Epithelial cell of esophagus (primary cell): Measurements from ENCODE around the gene DTD2.

Source experiments
- DNase-seq: peaks from one replicate; pipeline ENCODE4 v3.0.0; 2010; ENCODE audit warnings: low read depth
- H3K4me3 ChIP-seq: 2 replicates; pipeline ENCODE4 v1.5.1; 2011; ENCODE audit warnings: mild to moderate bottlenecking, low read length, control low read depth
- TF ChIP-seq, protein P1 (sequence below): IDR thresholded peaks from 2 replicates; pipeline ENCODE4 v1.5.1; 2011; ENCODE audit warnings: low read depth, mild to moderate bottlenecking, low read length, control low read depth, inconsistent platforms; ENCODE audit not compliant: insufficient read depth; ENCODE audit errors: missing control alignments

Gene DTD2

DNA sequence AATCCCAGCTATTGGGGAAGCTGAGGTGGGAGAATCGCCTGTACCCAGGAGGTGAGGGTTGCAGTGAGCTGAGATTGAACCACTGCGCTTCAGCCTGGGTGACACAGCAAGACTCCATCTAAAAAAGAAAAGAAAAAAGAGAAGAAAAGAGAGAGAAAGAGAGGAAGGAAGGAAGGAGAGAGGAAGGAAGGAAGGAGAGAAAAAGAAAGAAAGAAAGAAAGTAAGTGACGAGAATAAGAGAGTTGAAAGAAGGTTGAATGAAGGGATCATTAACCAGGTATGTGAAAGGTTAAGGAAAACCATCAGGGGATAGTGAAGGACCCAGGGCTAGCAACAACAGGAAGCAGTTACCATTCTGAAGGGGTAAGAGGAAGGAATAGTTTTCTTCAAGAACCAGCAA, 4.2 kb upstream of the DTD2 start:
- TF ChIP-seq, protein P1, sequence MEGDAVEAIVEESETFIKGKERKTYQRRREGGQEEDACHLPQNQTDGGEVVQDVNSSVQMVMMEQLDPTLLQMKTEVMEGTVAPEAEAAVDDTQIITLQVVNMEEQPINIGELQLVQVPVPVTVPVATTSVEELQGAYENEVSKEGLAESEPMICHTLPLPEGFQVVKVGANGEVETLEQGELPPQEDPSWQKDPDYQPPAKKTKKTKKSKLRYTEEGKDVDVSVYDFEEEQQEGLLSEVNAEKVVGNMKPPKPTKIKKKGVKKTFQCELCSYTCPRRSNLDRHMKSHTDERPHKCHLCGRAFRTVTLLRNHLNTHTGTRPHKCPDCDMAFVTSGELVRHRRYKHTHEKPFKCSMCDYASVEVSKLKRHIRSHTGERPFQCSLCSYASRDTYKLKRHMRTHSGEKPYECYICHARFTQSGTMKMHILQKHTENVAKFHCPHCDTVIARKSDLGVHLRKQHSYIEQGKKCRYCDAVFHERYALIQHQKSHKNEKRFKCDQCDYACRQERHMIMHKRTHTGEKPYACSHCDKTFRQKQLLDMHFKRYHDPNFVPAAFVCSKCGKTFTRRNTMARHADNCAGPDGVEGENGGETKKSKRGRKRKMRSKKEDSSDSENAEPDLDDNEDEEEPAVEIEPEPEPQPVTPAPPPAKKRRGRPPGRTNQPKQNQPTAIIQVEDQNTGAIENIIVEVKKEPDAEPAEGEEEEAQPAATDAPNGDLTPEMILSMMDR, result no peak
- no peak for DNase-seq
- no peak overlapping the region for H3K4me3 ChIP-seq

DNA sequence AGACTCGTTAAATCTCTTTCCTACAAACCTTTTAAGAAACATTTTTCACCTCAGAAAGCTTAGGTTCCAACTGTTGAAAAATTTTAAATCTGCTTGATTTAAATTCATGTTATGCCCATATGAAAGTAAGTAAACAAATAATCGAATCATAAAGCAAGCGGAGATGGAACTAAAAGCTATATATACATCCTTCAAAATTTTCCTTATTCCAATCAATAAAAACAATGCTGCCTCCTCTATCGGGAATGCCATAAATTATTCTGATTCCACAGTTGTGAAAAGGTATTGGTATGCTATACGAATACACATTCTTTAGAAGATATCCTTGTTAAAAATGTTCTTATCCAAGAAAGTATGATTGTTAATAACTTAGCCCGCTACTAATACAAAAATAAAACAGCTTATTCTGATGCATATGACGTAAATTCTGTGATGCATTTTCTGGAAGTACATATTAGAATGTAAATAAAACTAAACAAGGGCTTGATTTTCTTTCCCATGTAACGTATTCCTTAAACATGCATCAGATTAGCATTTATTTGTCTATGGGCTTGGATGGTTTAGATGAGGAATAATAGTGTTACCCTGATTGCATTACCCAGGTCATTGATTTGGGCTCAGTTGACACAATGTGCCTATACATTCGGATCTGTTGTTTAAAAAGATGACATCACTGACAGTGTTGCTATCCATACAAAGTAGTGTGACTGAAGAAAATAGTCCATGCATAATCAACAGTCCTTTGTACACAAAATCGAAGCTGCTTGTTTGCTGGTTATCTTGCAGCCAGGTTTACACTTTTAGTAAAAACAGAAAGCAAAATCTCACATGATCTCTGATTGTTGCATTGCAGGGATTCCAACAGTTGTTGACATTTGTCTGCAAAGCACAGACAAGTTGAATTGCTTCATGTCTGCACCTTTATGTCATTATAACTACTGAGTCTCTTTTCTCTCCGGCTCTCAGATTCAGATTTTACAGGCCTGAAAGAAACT, 656 bp upstream of the DTD2 start:
- peak; percentile 13 for DNase-seq
- TF ChIP-seq, protein P1, result no peak
- H3K4me3 ChIP-seq, result peak overlapping the region; percentile 87

DNA sequence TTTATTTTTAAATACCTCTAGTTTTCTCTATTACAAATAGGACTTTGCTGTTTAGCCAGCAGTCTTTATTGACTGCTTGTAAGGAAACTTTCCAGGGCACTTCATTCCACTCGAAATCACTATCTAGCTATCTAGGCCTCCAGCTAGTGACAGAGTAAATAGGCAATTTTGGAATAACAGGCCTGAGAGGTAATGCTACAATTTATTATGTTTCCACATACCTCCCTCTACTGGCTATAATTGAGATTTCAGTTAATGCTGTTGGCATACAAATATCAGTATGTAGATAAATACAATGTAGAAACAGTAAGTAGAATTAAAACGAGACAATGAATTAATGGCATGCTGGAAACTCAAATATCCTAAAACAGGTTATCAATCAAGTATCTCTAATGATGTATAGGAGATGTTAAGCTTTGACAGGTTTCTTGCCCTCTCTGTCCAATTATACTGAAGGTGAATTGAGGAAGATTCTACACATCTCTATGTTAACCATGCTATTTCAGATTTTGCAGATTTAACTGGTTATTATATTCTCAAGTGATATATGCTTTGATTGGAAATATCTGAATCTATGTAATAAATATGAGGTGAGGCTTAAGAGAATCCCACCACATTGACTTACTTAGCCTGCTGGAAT, 7.2 kb downstream of the DTD2 start:
- peak; percentile 50 for DNase-seq
- H3K4me3 ChIP-seq, result no peak overlapping the region

DNA sequence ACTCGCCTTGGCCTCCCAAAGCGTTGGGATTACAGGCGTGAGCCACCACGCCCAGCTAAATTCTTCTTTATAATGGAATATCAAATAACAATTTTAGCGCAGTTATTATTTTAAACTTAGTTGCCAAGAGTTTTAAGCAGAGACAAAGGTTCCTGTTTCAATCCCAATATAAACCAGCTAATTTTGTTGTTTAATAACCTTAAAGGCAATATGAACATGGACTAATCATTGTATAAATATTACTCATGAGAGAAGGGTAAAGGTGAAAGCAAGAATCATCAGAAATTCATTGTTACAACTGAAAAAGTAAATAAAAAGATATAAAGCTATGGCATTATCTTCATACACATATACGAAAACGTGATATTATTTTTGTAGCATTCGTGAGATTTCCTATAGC, 8.2 kb downstream of the DTD2 start:
- no peak overlapping the region for H3K4me3 ChIP-seq
- TF ChIP-seq, protein P1, result no peak
- DNase-seq, result no peak

More for the DNA sequence above, 7.2 kb downstream of the DTD2 start:
- TF ChIP-seq, protein P1, result peak; percentile 52

DNA sequence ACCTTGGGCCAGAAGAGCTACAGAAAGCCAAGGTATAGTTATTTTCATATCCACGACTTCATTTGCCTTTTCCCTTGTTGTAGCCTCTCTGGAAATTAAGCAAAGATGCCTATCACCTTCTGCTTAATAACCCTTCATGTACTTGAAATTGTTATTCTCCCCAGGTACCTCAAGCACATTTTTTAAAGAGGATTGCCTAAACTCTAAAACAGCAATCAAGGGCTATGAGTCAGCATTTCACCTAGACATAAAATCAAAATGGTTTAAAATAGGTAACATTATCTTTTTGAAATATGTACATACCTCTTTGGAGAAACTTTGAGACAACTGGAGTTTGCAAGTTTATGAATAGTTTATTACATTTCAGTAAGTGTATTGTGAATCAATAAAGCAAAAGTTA, 11.6 kb downstream of the DTD2 start:
- no peak overlapping the region for H3K4me3 ChIP-seq
- TF ChIP-seq, protein P1, result no peak
- no peak for DNase-seq

DNA sequence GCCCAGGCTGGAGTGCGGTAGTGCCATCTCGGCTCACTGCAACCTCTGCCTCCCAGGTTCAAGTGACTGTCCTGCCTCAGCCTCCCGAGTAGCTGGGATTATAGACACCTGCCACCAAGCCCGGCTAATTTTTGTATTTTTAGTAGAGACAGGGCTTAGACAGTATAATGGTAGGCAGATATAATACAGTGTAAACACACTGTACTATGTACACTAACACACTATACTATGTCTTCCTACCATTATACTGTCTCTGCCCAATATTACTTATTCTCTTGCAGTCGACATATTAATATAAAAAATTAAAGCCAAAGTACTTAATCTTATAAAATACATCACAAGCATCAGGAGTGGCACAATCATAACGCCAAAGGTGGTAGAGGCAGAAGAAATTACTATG, 15.0 kb downstream of the DTD2 start:
- no peak overlapping the region for H3K4me3 ChIP-seq
- TF ChIP-seq, protein P1, result no peak
- no peak for DNase-seq
